WTC11 (cell line): ENCODE data around the gene EPN1.

Experiments
- AFF4 ChIP-seq: sonication (generic); formaldehyde crosslinking; IDR thresholded peaks from 2 replicates; pipeline ENCODE4 v1.8.1; 2023; ENCODE audit warnings: mild to moderate bottlenecking, missing genetic modification reagents, borderline replicate concordance
- CBFB ChIP-seq: sonication (generic); formaldehyde crosslinking; IDR thresholded peaks from 2 replicates; pipeline ENCODE4 v1.8.1; 2022; ENCODE audit warnings: mild to moderate bottlenecking, low read depth, missing genetic modification reagents
- CTCF ChIP-seq: fragments of 200-600 bp; IDR thresholded peaks from 2 replicates; pipeline ENCODE4 v1.8.0; 2022; ENCODE audit warnings: antibody characterized with exemption
- FOXP1 ChIP-seq: sonication (generic); formaldehyde crosslinking; IDR thresholded peaks from 2 replicates; pipeline ENCODE4 v1.8.0; 2022; ENCODE audit warnings: missing genetic modification reagents, mild to moderate bottlenecking, moderate library complexity, borderline replicate concordance
- GABPB1 ChIP-seq: sonication (generic); formaldehyde crosslinking; IDR thresholded peaks from 2 replicates; pipeline ENCODE4 v1.8.1; 2023; ENCODE audit warnings: mild to moderate bottlenecking, missing genetic modification reagents
- MAX ChIP-seq: sonication (generic); formaldehyde crosslinking; IDR thresholded peaks from 2 replicates; pipeline ENCODE4 v1.8.0; 2022; ENCODE audit warnings: mild to moderate bottlenecking, missing genetic modification reagents
- NFYB ChIP-seq: sonication (generic); formaldehyde crosslinking; conservative IDR thresholded peaks from 2 replicates; pipeline ENCODE4 v1.8.0; 2022; ENCODE audit warnings: low read depth, missing genetic modification reagents
- NR1H2 ChIP-seq: sonication (generic); formaldehyde crosslinking; IDR thresholded peaks from 2 replicates; pipeline ENCODE4 v1.9.0; 2021; ENCODE audit warnings: mild to moderate bottlenecking, moderate library complexity, missing genetic modification reagents

DNA sequence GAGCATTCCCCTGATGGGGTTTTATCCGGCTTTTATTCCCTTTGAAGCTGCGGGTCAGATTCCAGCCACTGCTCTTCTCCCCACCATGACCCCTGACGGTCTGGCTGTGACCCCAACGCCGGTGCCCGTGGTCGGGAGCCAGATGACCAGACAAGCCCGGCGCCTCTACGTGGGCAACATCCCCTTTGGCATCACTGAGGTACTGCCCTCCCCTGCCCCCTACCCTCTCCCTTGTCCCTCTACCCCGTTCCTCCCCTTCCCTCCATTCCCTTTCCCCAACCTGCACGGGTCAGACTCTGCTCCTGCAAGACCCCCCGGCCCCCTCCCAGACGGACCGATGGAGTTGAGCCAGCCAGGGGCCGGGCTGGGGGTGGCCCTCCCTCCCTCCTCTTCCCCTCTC lies 14.0 kb upstream of the EPN1 start:
- TF ChIP-seq CTCF, result no peak
- TF ChIP-seq FOXP1, result no peak
- no peak for TF ChIP-seq CBFB (CRISPR knock-in tag)
- no peak for TF ChIP-seq NR1H2 (CRISPR knock-in tag)
- no peak for TF ChIP-seq MAX (CRISPR knock-in tag)
- TF ChIP-seq NFYB (CRISPR knock-in tag), result no peak
- no peak for TF ChIP-seq GABPB1 (CRISPR knock-in tag)
- no peak for TF ChIP-seq AFF4 (CRISPR knock-in tag)
